Cardiac muscle cell (in vitro differentiated cells and primary cell): ENCODE results near the gene DYNC2LI1. TPM values are rescaled to one million over a fixed set of nuclear protein-coding genes. Genes with fewer than 3 reads are reported as not detected.

Experiments
- DNase-seq, 2 donors: peaks; one replicate each; pipeline versions ENCODE4 v3.0.0 to v3.0.0-alpha.2; 2010 to 2017; ENCODE audit warnings: low read depth in 1 of 2, low spot score in 1 of 2
- H3K27ac ChIP-seq: fragments of 200-600 bp; sonication (generic); 2 replicates; pipeline ENCODE4 v1.5.1; 2016
- H3K27me3 ChIP-seq: fragments of 200-600 bp; sonication (generic); 2 replicates; pipeline ENCODE4 v1.6.0; 2016; ENCODE audit warnings: control low read depth
- H3K36me3 ChIP-seq: fragments of 200-600 bp; sonication (generic); 2 replicates; pipeline ENCODE4 v1.5.1; 2016; ENCODE audit warnings: control low read depth
- H3K4me1 ChIP-seq: fragments of 200-600 bp; sonication (generic); 2 replicates; pipeline ENCODE4 v1.8.1; 2017; ENCODE audit warnings: low read depth, mild to moderate bottlenecking, mixed run types
- H3K4me3 ChIP-seq: fragments of 200-600 bp; sonication (generic); 2 replicates; pipeline ENCODE4 v1.5.1; 2016; ENCODE audit warnings: mild to moderate bottlenecking
- H3K9me3 ChIP-seq: fragments of 200-600 bp; sonication (generic); 2 replicates; pipeline ENCODE4 v1.5.1; 2017; ENCODE audit warnings: low read depth, mild to moderate bottlenecking, control low read depth
- CTCF ChIP-seq: IDR thresholded peaks from 2 replicates; pipeline ENCODE4 v1.5.1; 2012; ENCODE audit warnings: low read depth, mild to moderate bottlenecking, low read length
- polyA plus RNA-seq: library from polyadenylated mRNA; unstranded; fragments of >200 nt; fragmentation: Nextera tagmentation; extraction: Ambion mirVana; gene quantifications from 2 replicates; pipeline ENCODE4 v1.2.1, GENCODE V29; 2016
- total RNA-seq: library from RNA; depleted of rRNA; stranded (reverse); fragments of >200 nt; gene quantifications from 2 replicates; pipeline ENCODE4 v1.2.3, GENCODE V29; 2016

The DYNC2LI1 gene
- total and polyA plus RNA-seq, 2 experiments from 2014 or later, result 44.7 to 46.2 TPM

- no peak for DNase-seq
- Histone ChIP-seq H3K36me3 (no peaks in the 10 kb centered on the region), H3K4me3 (no peak overlapping the region), H3K4me1 (no peaks in the 10 kb centered on the region), H3K27me3 (no peaks in the 10 kb centered on the region), H3K9me3 (no peaks in the 10 kb centered on the region), H3K27ac (no peak overlapping the region)
- TF ChIP-seq CTCF, result no peak
These were observed 49.9 kb downstream of the DYNC2LI1 start for GRCh38 chr2:43823751-43824150.

- no peak overlapping the region for H3K27ac ChIP-seq
- no peaks in the 10 kb centered on the region for H3K27me3 ChIP-seq
- no peak for DNase-seq
- no peak overlapping the region for H3K4me3 ChIP-seq
- H3K9me3 ChIP-seq, result no peaks in the 10 kb centered on the region
- H3K36me3 ChIP-seq, result no peaks in the 10 kb centered on the region
- no peak for TF ChIP-seq CTCF
- no peaks in the 10 kb centered on the region for H3K4me1 ChIP-seq
These were observed 50.7 kb downstream of the DYNC2LI1 start for GRCh38 chr2:43824512-43824911.

GRCh38 chr2:43824951-43825493 lies 51.2 kb downstream of the DYNC2LI1 start:
- DNase-seq, result no peak
- Histone ChIP-seq H3K4me3 (no peak overlapping the region), H3K36me3 (no peaks in the 10 kb centered on the region), H3K9me3 (no peaks in the 10 kb centered on the region), H3K27ac (no peak overlapping the region), H3K27me3 (peaks cover 1% of the 10 kb centered on the region), H3K4me1 (no peaks in the 10 kb centered on the region)
- TF ChIP-seq CTCF, result no peak

GRCh38 chr2:43825841-43826240 lies 52.0 kb downstream of the DYNC2LI1 start:
- Histone ChIP-seq H3K9me3 (no peaks in the 10 kb centered on the region), H3K27me3 (peaks cover 7% of the 10 kb centered on the region), H3K4me1 (no peaks in the 10 kb centered on the region), H3K27ac (no peak overlapping the region), H3K4me3 (no peak overlapping the region), H3K36me3 (no peaks in the 10 kb centered on the region)
- TF ChIP-seq CTCF, result no peak
- DNase-seq, result no peak

- Histone ChIP-seq H3K9me3 (no peaks in the 10 kb centered on the region), H3K4me1 (no peaks in the 10 kb centered on the region), H3K4me3 (no peak overlapping the region), H3K27ac (no peak overlapping the region), H3K36me3 (no peaks in the 10 kb centered on the region), H3K27me3 (peaks cover 14% of the 10 kb centered on the region)
- DNase-seq, result no peak
- no peak for TF ChIP-seq CTCF
These were observed 52.7 kb downstream of the DYNC2LI1 start for GRCh38 chr2:43826305-43827250.
